HUES6 (cell line): Measurements from ENCODE around the gene NCLN.

ENCODE experiments used
- H3K27ac ChIP-seq: 2 replicates; pipeline ENCODE4 v1.7.0; 2013; ENCODE audit warnings: low read depth, mild to moderate bottlenecking, low read length, inconsistent platforms
- H3K27me3 ChIP-seq: 2 replicates; pipeline ENCODE4 v1.6.1; 2013; ENCODE audit warnings: low read length; ENCODE audit not compliant: control insufficient read depth, insufficient read depth
- H3K36me3 ChIP-seq: 2 replicates; pipeline ENCODE4 v1.6.1; 2013; ENCODE audit warnings: low read length; ENCODE audit not compliant: control insufficient read depth, insufficient read depth
- H3K4me1 ChIP-seq: 2 replicates; pipeline ENCODE4 v1.6.1; 2013; ENCODE audit warnings: low read length; ENCODE audit not compliant: control insufficient read depth, insufficient read depth
- H3K4me3 ChIP-seq: 2 replicates; pipeline ENCODE4 v1.5.1; 2013; ENCODE audit warnings: low read depth, low read length
- H3K9ac ChIP-seq: one replicate; pipeline ENCODE4 v1.6.1; 2013; ENCODE audit warnings: mild to moderate bottlenecking, low read length
- H3K9me3 ChIP-seq: 2 replicates; pipeline ENCODE4 v1.6.1; 2013; ENCODE audit warnings: low read depth, low read length; ENCODE audit not compliant: control insufficient read depth, insufficient read depth

Gene NCLN

DNA sequence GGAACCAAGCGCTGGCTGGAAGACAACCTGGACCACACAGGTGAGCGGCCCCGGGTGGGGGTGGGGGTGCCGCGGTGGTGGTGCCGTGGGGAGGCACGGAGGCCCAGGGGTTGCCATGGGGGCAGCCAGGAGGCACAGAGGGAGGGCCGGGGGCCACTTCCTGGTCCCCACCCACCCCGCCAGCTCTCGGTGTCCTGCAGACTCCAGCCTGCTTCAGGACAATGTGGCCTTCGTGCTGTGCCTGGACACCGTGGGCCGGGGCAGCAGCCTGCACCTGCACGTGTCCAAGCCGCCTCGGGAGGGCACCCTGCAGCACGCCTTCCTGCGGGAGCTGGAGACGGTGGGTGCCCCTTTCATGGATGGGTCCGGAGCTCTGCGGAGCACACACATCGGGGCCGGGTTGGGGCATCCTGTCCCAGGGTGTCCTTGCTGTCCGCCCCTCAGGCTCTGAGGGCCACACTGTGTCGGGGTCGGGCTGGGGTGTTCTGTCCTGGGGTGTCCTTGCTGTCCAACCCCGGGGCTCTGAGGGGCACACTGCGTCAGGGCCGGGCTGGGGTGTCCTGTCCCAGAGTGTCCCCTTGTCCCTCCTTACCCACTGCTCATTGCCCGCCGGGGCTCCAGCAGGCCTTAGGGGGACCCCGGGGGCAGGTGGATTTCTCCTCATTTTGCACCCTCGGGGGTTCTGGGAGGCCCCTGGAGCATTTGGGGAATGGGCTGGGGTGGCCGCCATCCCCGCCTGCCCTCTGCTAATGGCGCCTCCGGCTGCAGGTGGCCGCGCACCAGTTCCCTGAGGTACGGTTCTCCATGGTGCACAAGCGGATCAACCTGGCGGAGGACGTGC, 18.3 kb downstream of the NCLN start:
- Histone ChIP-seq H3K9ac (no peak overlapping the region), H3K36me3 (peaks cover 77% of the 10 kb centered on the region), H3K27me3 (no peaks in the 10 kb centered on the region), H3K27ac (no peak overlapping the region), H3K4me1 (peaks cover 6% of the 10 kb centered on the region; the same call in 1 of the 2 replicates), H3K9me3 (no peaks in the 10 kb centered on the region), H3K4me3 (no peak overlapping the region)

GRCh38 chr19:3204646-3205275, 19.0 kb downstream of the NCLN start:
- no peak overlapping the region for H3K4me3 ChIP-seq
- H3K27ac ChIP-seq, result no peak overlapping the region
- H3K27me3 ChIP-seq, result no peaks in the 10 kb centered on the region
- H3K9ac ChIP-seq, result no peak overlapping the region
- no peaks in the 10 kb centered on the region for H3K9me3 ChIP-seq
- H3K4me1 ChIP-seq, result peaks cover 6% of the 10 kb centered on the region; the same call in 1 of the 2 replicates
- peaks cover 76% of the 10 kb centered on the region for H3K36me3 ChIP-seq

DNA sequence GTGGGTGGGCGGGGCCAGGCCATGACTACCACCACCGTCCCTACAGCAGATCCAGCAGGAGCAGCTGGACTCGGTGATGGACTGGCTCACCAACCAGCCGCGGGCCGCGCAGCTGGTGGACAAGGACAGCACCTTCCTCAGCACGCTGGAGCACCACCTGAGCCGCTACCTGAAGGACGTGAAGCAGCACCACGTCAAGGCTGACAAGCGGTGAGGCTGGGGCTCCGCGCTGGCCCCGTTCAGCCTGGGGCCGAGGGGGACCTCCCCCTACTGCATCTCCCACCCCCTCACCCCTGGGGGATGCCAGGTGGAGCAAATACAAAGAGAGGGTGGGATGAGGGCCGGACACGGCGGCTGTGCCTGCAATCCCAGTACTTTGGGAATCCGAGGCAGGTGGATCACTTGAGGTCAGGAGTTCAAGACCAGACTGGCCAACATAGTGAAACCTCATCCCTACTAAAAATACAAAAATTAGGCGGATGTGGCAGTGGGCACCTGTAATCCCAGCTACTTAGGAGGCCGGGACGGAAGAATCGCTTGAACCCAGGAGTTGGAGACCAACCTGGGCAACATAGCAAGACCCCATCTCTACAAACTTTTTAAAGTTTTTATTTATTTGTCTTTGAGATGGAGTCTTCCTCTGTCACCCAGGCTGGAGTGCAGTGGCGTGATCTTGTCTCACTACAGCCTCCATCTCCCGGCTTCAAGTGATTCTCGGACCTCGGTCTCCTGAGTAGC, 20.7 kb downstream of the NCLN start:
- no peak overlapping the region for H3K27ac ChIP-seq
- H3K4me3 ChIP-seq, result no peak overlapping the region
- no peaks in the 10 kb centered on the region for H3K9me3 ChIP-seq
- H3K4me1 ChIP-seq, result peaks cover 11% of the 10 kb centered on the region
- H3K9ac ChIP-seq, result no peak overlapping the region
- peaks cover 68% of the 10 kb centered on the region for H3K36me3 ChIP-seq
- H3K27me3 ChIP-seq, result no peaks in the 10 kb centered on the region

GRCh38 chr19:3207461-3208242, 21.9 kb downstream of the NCLN start:
- H3K4me1 ChIP-seq, result peaks cover 11% of the 10 kb centered on the region
- H3K9ac ChIP-seq, result no peak overlapping the region
- H3K27me3 ChIP-seq, result no peaks in the 10 kb centered on the region
- no peak overlapping the region for H3K4me3 ChIP-seq
- no peaks in the 10 kb centered on the region for H3K9me3 ChIP-seq
- peaks cover 60% of the 10 kb centered on the region for H3K36me3 ChIP-seq
- no peak overlapping the region for H3K27ac ChIP-seq

GRCh38 chr19:3208317-3209207, 22.8 kb downstream of the NCLN start:
- Histone ChIP-seq H3K9me3 (no peaks in the 10 kb centered on the region), H3K9ac (no peak overlapping the region), H3K27ac (no peak overlapping the region), H3K4me1 (peaks cover 11% of the 10 kb centered on the region), H3K36me3 (peaks cover 56% of the 10 kb centered on the region), H3K4me3 (no peak overlapping the region), H3K27me3 (no peaks in the 10 kb centered on the region)

DNA sequence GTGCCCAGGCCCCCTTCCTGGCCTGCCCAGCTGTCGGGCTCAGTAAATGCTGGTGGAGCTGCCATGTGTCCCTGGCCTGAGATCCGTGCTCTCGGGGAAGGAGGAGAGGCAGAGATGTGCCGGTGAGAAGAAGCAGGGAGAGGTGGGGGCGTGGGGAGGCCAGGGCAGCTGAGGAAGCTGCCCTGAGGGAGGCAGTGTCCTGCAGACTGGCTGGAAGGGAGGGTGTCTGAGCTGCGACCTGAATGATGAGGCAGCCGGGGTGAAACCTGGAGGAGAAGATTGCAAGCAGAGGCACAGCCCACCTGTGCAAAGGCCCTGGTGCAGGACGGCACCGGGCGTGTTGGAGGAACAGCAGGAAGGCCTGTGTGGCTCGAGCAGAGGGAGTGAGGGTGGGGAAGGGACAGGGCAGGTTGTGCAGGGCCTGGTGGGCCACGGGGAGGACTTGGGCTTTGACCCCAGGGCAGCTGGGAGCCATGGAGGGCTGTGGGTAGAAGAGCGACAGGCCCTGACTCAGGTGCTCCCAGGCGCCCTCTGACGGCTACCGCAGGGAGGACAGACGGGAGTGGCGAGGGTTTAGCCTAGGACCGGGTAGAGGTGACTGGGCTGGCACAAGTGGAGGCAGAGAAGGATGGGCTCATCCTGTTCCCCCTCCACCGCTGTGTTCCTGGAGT, 24.8 kb downstream of the NCLN start:
- Histone ChIP-seq H3K9ac (no peak overlapping the region), H3K36me3 (peaks cover 37% of the 10 kb centered on the region), H3K4me3 (no peak overlapping the region)

GRCh38 chr19:3211191-3211590, 25.5 kb downstream of the NCLN start:
- Histone ChIP-seq H3K36me3 (peaks cover 31% of the 10 kb centered on the region), H3K27ac (no peak overlapping the region), H3K4me1 (peaks cover 11% of the 10 kb centered on the region), H3K9ac (no peak overlapping the region), H3K4me3 (no peak overlapping the region), H3K9me3 (no peaks in the 10 kb centered on the region), H3K27me3 (no peaks in the 10 kb centered on the region)

More for the DNA sequence above, 24.8 kb downstream of the NCLN start:
- Histone ChIP-seq H3K4me1 (peaks cover 11% of the 10 kb centered on the region), H3K27me3 (no peaks in the 10 kb centered on the region), H3K9me3 (no peaks in the 10 kb centered on the region), H3K27ac (no peak overlapping the region)

DNA sequence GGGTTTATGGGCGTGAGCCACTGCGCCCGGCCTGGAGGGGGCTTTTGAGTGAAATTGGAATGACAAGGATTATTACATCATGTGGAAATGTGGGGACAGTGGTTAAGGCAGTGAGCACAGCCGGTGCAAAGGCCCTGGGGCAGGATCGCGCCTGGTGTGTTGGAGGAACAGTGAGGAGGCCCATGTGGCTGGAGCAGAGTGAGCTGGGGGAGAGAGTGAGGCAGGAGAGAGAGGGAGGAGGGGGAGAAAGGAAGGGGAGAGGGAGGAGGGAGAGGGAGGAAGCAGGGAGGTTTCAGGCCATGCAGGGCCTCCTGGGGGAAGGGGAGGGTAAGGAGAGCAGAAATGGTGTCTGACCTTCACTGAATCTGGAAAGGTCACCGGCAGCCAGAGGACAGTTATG, 27.4 kb downstream of the NCLN start:
- no peak overlapping the region for H3K27ac ChIP-seq
- H3K27me3 ChIP-seq, result no peaks in the 10 kb centered on the region
- H3K36me3 ChIP-seq, result peaks cover 16% of the 10 kb centered on the region
- no peaks in the 10 kb centered on the region for H3K9me3 ChIP-seq
- H3K9ac ChIP-seq, result no peak overlapping the region
- peaks cover 5% of the 10 kb centered on the region; the same call in 1 of the 2 replicates for H3K4me1 ChIP-seq
- no peak overlapping the region for H3K4me3 ChIP-seq

DNA sequence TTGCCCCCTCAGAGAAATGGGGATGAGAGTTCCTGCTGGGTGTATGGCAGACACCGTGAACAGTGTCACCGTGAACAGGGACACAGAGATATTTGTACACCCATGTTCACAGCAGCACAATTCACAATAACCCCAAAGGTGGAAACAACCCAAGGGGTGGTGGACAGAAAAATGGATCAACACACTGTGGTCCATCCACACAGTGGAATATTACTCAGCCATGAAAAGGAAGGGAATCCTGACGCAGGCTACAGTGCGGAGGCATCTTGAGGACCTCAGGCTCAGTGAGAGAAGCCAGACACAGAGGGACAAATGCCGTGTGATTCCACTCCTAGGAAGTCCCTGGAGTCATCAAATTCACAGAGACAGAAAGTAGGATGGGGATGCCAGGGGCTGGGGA, 31.1 kb downstream of the NCLN start:
- Histone ChIP-seq H3K4me3 (no peak overlapping the region), H3K27me3 (no peaks in the 10 kb centered on the region), H3K9ac (no peak overlapping the region), H3K36me3 (0 out of 2 replicates have a peak, but pooled peaks cover 4% of the 10 kb centered on the region), H3K27ac (no peak overlapping the region), H3K9me3 (no peaks in the 10 kb centered on the region), H3K4me1 (no peaks in the 10 kb centered on the region)
